Renal cortical epithelial cell (primary cell): ENCODE results near the gene BCL11A. TPM values are rescaled to one million over a fixed set of nuclear protein-coding genes. Genes with fewer than 3 reads are reported as not detected.

Source experiments
- DNase-seq: peaks from one replicate; pipeline ENCODE4 v3.0.0-alpha.2; 2011; ENCODE audit warnings: low read depth
- total RNA-seq: library from RNA; depleted of rRNA; stranded (reverse); fragments of >200 nt; gene quantifications from 2 replicates; pipeline ENCODE4 v1.2.3, GENCODE V29; 2014

The BCL11A gene
- total RNA-seq, 1 donor from 2014 or later = 0.80 TPM

- DNase-seq = no peak
Observed at GRCh38 chr2:60546756-60547420, 6.6 kb downstream of the BCL11A start.

- no peak for DNase-seq
Observed at GRCh38 chr2:60544954-60545560, 8.4 kb downstream of the BCL11A start.

- DNase-seq = no peak
Observed at GRCh38 chr2:60544062-60544461, 9.4 kb downstream of the BCL11A start.

GRCh38 chr2:60541056-60541651 lies 12.3 kb downstream of the BCL11A start:
- no peak for DNase-seq

GRCh38 chr2:60540074-60540473 lies 13.4 kb downstream of the BCL11A start:
- no peak for DNase-seq

GRCh38 chr2:60539140-60539539 lies 14.3 kb downstream of the BCL11A start:
- no peak for DNase-seq

- DNase-seq = no peak
Observed at GRCh38 chr2:60538101-60538500, 15.4 kb downstream of the BCL11A start.

- DNase-seq = no peak
Observed at GRCh38 chr2:60536746-60537145, 16.7 kb downstream of the BCL11A start.

GRCh38 chr2:60535685-60536312 lies 17.7 kb downstream of the BCL11A start:
- DNase-seq = no peak

GRCh38 chr2:60534892-60535684 lies 18.4 kb downstream of the BCL11A start:
- DNase-seq = no peak

- no peak for DNase-seq
Observed at GRCh38 chr2:60534052-60534685, 19.3 kb downstream of the BCL11A start.

- DNase-seq = peak; percentile 52
Observed at GRCh38 chr2:60533101-60534051, 20.1 kb downstream of the BCL11A start.

GRCh38 chr2:60532421-60532820 lies 21.0 kb downstream of the BCL11A start:
- DNase-seq = peak; percentile 54

- DNase-seq = no peak
Observed at GRCh38 chr2:60531701-60532133, 21.7 kb downstream of the BCL11A start.

- DNase-seq = peak; percentile 67
Observed at GRCh38 chr2:60530660-60531281, 22.7 kb downstream of the BCL11A start.

GRCh38 chr2:60529785-60530627 lies 23.4 kb downstream of the BCL11A start:
- no peak for DNase-seq

- DNase-seq = no peak
Observed at GRCh38 chr2:60529136-60529784, 24.2 kb downstream of the BCL11A start.

- DNase-seq = no peak
Observed at GRCh38 chr2:60528281-60529020, 25.0 kb downstream of the BCL11A start.
